Psoas muscle (tissue), 8 donors: ENCODE results near the gene CACNA2D1. TPM values are rescaled to one million over a fixed set of nuclear protein-coding genes. Genes with fewer than 3 reads are reported as not detected.

Source experiments
- ATAC-seq, 4 donors: fragments of 200-7000 bp; cut with Tn5 transposase; one replicate each; pipeline ENCODE4 v1.9.1; 2020; ENCODE audit warnings: moderate library complexity in 3 of 4, mild to moderate bottlenecking in 2 of 4
- DNase-seq, 2 donors: peaks; one replicate each; pipeline ENCODE4 v3.0.0-alpha.2; 2020
- H3K27ac ChIP-seq: fragments of 200-600 bp; one replicate; pipeline ENCODE4 v1.8.0; 2022
- H3K27me3 ChIP-seq, 3 donors: fragments of 200-600 bp in 1 of 3; one replicate each; pipeline versions ENCODE4 v1.6.1 to v1.8.0; 2013 to 2022; ENCODE audit warnings: low read length in 2 of 3, mild to moderate bottlenecking in 2 of 3, moderate library complexity in 1 of 3; ENCODE audit not compliant: insufficient read depth in 3 of 3
- H3K36me3 ChIP-seq, 2 donors: fragments of 200-600 bp in 1 of 2; one replicate each; pipeline versions ENCODE4 v1.6.1 to v1.8.0; 2013 to 2022; ENCODE audit warnings: low read depth in 1 of 2, mild to moderate bottlenecking in 1 of 2, moderate library complexity in 1 of 2; ENCODE audit not compliant: insufficient read depth in 1 of 2
- H3K4me1 ChIP-seq: fragments of 200-600 bp; one replicate; pipeline ENCODE4 v1.8.0; 2022
- H3K4me3 ChIP-seq: fragments of 200-600 bp; one replicate; pipeline ENCODE4 v1.8.0; 2022; ENCODE audit warnings: mild to moderate bottlenecking
- H3K9me3 ChIP-seq: fragments of 200-600 bp; one replicate; pipeline ENCODE4 v1.8.0; 2022
- CTCF ChIP-seq: fragments of 200-600 bp; IDR thresholded peaks from one replicate; pipeline ENCODE4 v1.8.0; 2022; ENCODE audit warnings: antibody characterized with exemption
- WGBS, 3 donors: extraction: QIAGEN DNeasy Blood & Tissue Kit; methylation state at CpG; one replicate each; pipeline versions ENCODE4 v1.1.6 to v1.1.7; 2013; 5-methylcytosine and 5-hydroxymethylcytosine counted together
- intact Hi-C, 2 donors: fragments of 100-400 bp; cut with DNase I; formaldehyde crosslinking; loops; one replicate each; pipeline versions ENCODE4 v1.11.0 to v1.14.2; 2022
- polyA plus RNA-seq, 3 donors: library from polyadenylated mRNA; stranded (reverse); fragments of 200-250 nt; gene quantifications; one replicate each; pipeline ENCODE4 v1.2.3, GENCODE V29; 2013
- total RNA-seq, 4 donors: library from RNA; stranded (reverse); fragmentation: NEBNext Ultra II Directional in 2 of 4; extraction: Animal tissue kit (Norgen Biotek cat#: 25700) in 2 of 4; gene quantifications; one replicate each; pipeline versions ENCODE4 v1.2.1 to v1.2.4, GENCODE V29; 2021 to 2023
- donor health status: healthy with polysubstance abuse.
- donor health status: DM: no; HTN: no; CAD: no; lungs with moderate emphysema.
- donor health status: Bipolar disorder and iron deficiency.
- donor health status: healthy.
- donor health status: DM: yes; HTN: yes; CAD: no.
- donor health status: DM: no; HTN: no; CAD: no.
- donor health status: DM: no; HTN: no; CAD: no.
- donor health status: DM: yes; HTN: yes; CAD: no.

Gene CACNA2D1
- total and polyA plus RNA-seq, 7 donors, result 10.2 to 167 (median 97.5) TPM

GRCh38 chr7:82028097-82028496, 415.5 kb downstream of the CACNA2D1 start:
- Histone ChIP-seq H3K4me3 (no peak overlapping the region), H3K9me3 (no peaks in the 10 kb centered on the region), H3K27me3 (no peaks in the 10 kb centered on the region), H3K27ac (no peak overlapping the region), H3K36me3 (peaks cover 3 to 12% of the 10 kb centered on the region in 2 donors), H3K4me1 (no peaks in the 10 kb centered on the region)
- WGBS, 3 donors, result 81 to 86% (median 84%) methylated on average over 1 of the region's 1 CpG
- intact Hi-C loops, result no loop called here
- no peak for DNase-seq
- TF ChIP-seq CTCF, result no peak
- no peak for ATAC-seq

GRCh38 chr7:82021713-82022112, 421.9 kb downstream of the CACNA2D1 start:
- H3K4me1 ChIP-seq, result no peaks in the 10 kb centered on the region
- no peak overlapping the region for H3K27ac ChIP-seq
- intact Hi-C loops, result no loop called here
- ATAC-seq (no peak), DNase-seq (no peak)
- no peaks in the 10 kb centered on the region for H3K9me3 ChIP-seq
- no peaks in the 10 kb centered on the region for H3K27me3 ChIP-seq
- H3K36me3 ChIP-seq, result peaks cover 0 to under 1% of the 10 kb centered on the region in 2 donors
- no peak overlapping the region for H3K4me3 ChIP-seq
- no peak for TF ChIP-seq CTCF

- Histone ChIP-seq H3K27ac (no peak overlapping the region), H3K4me3 (no peak overlapping the region), H3K36me3 (no peaks in the 10 kb centered on the region), H3K9me3 (no peaks in the 10 kb centered on the region), H3K27me3 (no peaks in the 10 kb centered on the region), H3K4me1 (peaks cover 2% of the 10 kb centered on the region)
- DNase-seq, result no peak
- WGBS, 3 donors, result 83 to 89% (median 85%) methylated on average over 2 of the region's 2 CpGs
- no peak for ATAC-seq
- TF ChIP-seq CTCF, result no peak
- intact Hi-C loops, result no loop called here
Measured at GRCh38 chr7:82021036-82021435, 422.5 kb downstream of the CACNA2D1 start.

- Histone ChIP-seq H3K27me3 (no peaks in the 10 kb centered on the region), H3K36me3 (no peaks in the 10 kb centered on the region), H3K4me3 (no peak overlapping the region), H3K9me3 (no peaks in the 10 kb centered on the region), H3K4me1 (peaks cover 4% of the 10 kb centered on the region), H3K27ac (no peak overlapping the region)
- ATAC-seq, result no peak
- no peak for DNase-seq
- no peak for TF ChIP-seq CTCF
- WGBS, 3 donors, result 85 to 87% (median 86%) methylated on average over 3 of the region's 3 CpGs
- intact Hi-C loops, result loop anchor here in 1 of 2 donors (10.0 kb wide), 1 partner anchor 525 kb away; no protein-coding TSS in a partner anchor
Measured at GRCh38 chr7:82019551-82020475, 423.8 kb downstream of the CACNA2D1 start.
